SU-DHL-6 (cell line): ENCODE results near the gene TRIM66.

Source experiments
- EZH2phosphoT487 ChIP-seq: fragments of 200-600 bp; sonication (generic), shearing (Covaris generic); conservative IDR thresholded peaks from 2 replicates; pipeline ENCODE4 v1.6.1; 2018; ENCODE audit warnings: mild to moderate bottlenecking, antibody characterized with exemption, low read length, moderate library complexity, mixed read lengths
- TF ChIP-seq, protein P1 (sequence below): fragments of 200-600 bp; sonication (generic); IDR thresholded peaks from one replicate; pipeline ENCODE4 v1.5.1; 2017; ENCODE audit warnings: antibody characterized with exemption, mild to moderate bottlenecking, low read length, moderate library complexity; ENCODE audit not compliant: insufficient read depth, poor library complexity, severe bottlenecking

DNA sequence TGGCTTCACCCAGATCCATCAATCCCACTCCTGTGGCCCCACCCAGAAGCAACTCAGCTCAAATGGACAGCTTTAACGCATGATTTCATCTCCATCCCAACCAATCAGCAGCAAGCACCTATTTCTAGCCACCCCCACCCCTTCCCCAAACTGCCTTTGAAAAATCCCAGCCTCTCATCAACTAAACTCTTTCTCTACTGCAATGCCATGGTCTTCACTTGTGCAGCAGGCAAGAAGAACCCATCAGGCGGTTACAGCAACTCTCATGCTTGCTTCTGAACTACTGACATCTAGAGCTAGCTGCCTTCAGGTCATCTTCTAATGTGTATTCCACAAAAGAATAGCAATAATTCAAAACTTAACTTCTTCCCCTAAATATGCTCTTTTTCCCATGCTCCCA, 46.3 kb downstream of the TRIM66 start:
- TF ChIP-seq EZH2phosphoT487, result no peak
- TF ChIP-seq, protein P1, sequence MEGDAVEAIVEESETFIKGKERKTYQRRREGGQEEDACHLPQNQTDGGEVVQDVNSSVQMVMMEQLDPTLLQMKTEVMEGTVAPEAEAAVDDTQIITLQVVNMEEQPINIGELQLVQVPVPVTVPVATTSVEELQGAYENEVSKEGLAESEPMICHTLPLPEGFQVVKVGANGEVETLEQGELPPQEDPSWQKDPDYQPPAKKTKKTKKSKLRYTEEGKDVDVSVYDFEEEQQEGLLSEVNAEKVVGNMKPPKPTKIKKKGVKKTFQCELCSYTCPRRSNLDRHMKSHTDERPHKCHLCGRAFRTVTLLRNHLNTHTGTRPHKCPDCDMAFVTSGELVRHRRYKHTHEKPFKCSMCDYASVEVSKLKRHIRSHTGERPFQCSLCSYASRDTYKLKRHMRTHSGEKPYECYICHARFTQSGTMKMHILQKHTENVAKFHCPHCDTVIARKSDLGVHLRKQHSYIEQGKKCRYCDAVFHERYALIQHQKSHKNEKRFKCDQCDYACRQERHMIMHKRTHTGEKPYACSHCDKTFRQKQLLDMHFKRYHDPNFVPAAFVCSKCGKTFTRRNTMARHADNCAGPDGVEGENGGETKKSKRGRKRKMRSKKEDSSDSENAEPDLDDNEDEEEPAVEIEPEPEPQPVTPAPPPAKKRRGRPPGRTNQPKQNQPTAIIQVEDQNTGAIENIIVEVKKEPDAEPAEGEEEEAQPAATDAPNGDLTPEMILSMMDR, result no peak
